GM10847 (cell line): ENCODE data around the gene PEX7.

Source experiments
- POLR2A ChIP-seq: IDR thresholded peaks from 2 replicates; pipeline ENCODE4 v1.6.1; 2011; ENCODE audit not compliant: insufficient read length; ENCODE audit errors: extremely low read depth

Gene PEX7

GRCh38 chr6:136920671-136921380, 98.4 kb downstream of the PEX7 start:
- no peak for TF ChIP-seq POLR2A

GRCh38 chr6:136921381-136921935, 99.1 kb downstream of the PEX7 start:
- no peak for TF ChIP-seq POLR2A

GRCh38 chr6:136921936-136922684, 99.7 kb downstream of the PEX7 start, which contains the start of gene SLC35D3:
SLC35D3 (plus strand) TSS chr6:136922301; CDS start chr6:136922429, 128 bp downstream.
- TF ChIP-seq POLR2A: no peak

GRCh38 chr6:136922685-136923006, 100.3 kb downstream of the PEX7 start:
- TF ChIP-seq POLR2A: no peak

GRCh38 chr6:136923116-136923953, 100.9 kb downstream of the PEX7 start:
- no peak for TF ChIP-seq POLR2A

- no peak for TF ChIP-seq POLR2A
These were observed 101.7 kb downstream of the PEX7 start for GRCh38 chr6:136923954-136924673.

GRCh38 chr6:136926383-136926782, 104.0 kb downstream of the PEX7 start:
- no peak for TF ChIP-seq POLR2A

- TF ChIP-seq POLR2A: no peak
These were observed 104.9 kb downstream of the PEX7 start for GRCh38 chr6:136927292-136927691.

- no peak for TF ChIP-seq POLR2A
These were observed 108.1 kb downstream of the PEX7 start for GRCh38 chr6:136930528-136930927.

GRCh38 chr6:136932599-136932998, 110.2 kb downstream of the PEX7 start:
- no peak for TF ChIP-seq POLR2A

- TF ChIP-seq POLR2A: no peak
These were observed 122.7 kb downstream of the PEX7 start for GRCh38 chr6:136945072-136945471.

GRCh38 chr6:136945711-136946121, 123.3 kb downstream of the PEX7 start:
- no peak for TF ChIP-seq POLR2A

GRCh38 chr6:136947037-136947436, 124.6 kb downstream of the PEX7 start:
- no peak for TF ChIP-seq POLR2A

- TF ChIP-seq POLR2A: no peak
These were observed 128.2 kb downstream of the PEX7 start for GRCh38 chr6:136950436-136951126.
